DMS 273 (cell line): ENCODE results near the gene NMNAT2.

Experiments used
- DNase-seq: peaks from one replicate; lab custom pipeline; 2025; ENCODE audit not compliant: unreplicated experiment; lab: John Stamatoyannopoulos, UW

The NMNAT2 gene

GRCh38 chr1:183272390-183272848 is 145.8 kb downstream of the NMNAT2 start:
- no peak for DNase-seq

GRCh38 chr1:183270541-183271141 is 147.5 kb downstream of the NMNAT2 start:
- DNase-seq: no peak

- DNase-seq: no peak
Observed at GRCh38 chr1:183267646-183268431, 150.3 kb downstream of the NMNAT2 start.

GRCh38 chr1:183263886-183264602 is 154.1 kb downstream of the NMNAT2 start:
- peak; percentile 68 for DNase-seq

GRCh38 chr1:183262628-183263200 is 155.5 kb downstream of the NMNAT2 start:
- DNase-seq: peak; percentile 19

GRCh38 chr1:183259924-183260323 is 158.3 kb downstream of the NMNAT2 start:
- no peak for DNase-seq

GRCh38 chr1:183255073-183255472 is 163.1 kb downstream of the NMNAT2 start:
- DNase-seq: no peak

GRCh38 chr1:183251959-183252450 is 166.2 kb downstream of the NMNAT2 start:
- DNase-seq: no peak

- DNase-seq: no peak
Observed at GRCh38 chr1:183251101-183251958, 166.8 kb downstream of the NMNAT2 start.

GRCh38 chr1:183249941-183250452 is 168.2 kb downstream of the NMNAT2 start:
- no peak for DNase-seq

- DNase-seq: no peak
Observed at GRCh38 chr1:183248989-183249691, 169.0 kb downstream of the NMNAT2 start.

- DNase-seq: no peak
Observed at GRCh38 chr1:183247931-183248330, 170.2 kb downstream of the NMNAT2 start.

GRCh38 chr1:183247484-183247883 is 170.7 kb downstream of the NMNAT2 start:
- DNase-seq: no peak

GRCh38 chr1:183247066-183247465 is 171.1 kb downstream of the NMNAT2 start:
- DNase-seq: no peak

- no peak for DNase-seq
Observed at GRCh38 chr1:183246436-183246835, 171.7 kb downstream of the NMNAT2 start.

GRCh38 chr1:183245357-183245756 is 172.8 kb downstream of the NMNAT2 start:
- DNase-seq: no peak

GRCh38 chr1:183244466-183244865 is 173.7 kb downstream of the NMNAT2 start:
- DNase-seq: peak; percentile 97

GRCh38 chr1:183243161-183244050 is 174.8 kb downstream of the NMNAT2 start:
- DNase-seq: no peak

GRCh38 chr1:183242556-183242955 is 175.6 kb downstream of the NMNAT2 start:
- no peak for DNase-seq
